ENCODE data around the gene GNL2. TPM values are rescaled to one million over a fixed set of nuclear protein-coding genes. Genes with fewer than 3 reads are reported as not detected.
A peak's percentile ranks its signal among the peaks of the same experiment; 100 is the strongest.
"Not testable (repeated sequence)": the region's sequence is repeated elsewhere in the genome, so short reads cannot be mapped to it uniquely, and the experiment has no call there.

Gene GNL2
- total and polyA plus RNA-seq, 7 donors, result 29.6 to 104 (median 51.4) TPM

DNA sequence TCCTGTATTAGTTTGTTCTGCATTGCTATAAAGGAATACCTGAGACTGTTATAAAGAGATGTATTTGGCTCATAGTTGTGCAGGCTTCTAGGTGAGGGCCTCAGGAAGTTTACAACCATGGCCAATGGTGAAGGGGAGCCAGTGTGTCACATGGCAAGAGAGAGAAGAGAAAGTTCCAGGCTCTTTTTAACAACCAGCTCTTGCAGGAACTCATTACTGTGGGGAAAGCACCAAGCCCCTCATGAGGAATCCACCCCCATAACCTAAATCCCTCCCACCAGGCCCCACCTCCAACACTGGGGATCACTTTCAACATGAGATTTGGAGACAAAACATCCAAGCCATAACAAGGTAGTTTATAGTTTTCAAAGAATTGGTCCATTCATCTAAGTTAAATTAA lies 76.1 kb downstream of the GNL2 start:
- no peak overlapping the region for H3K4me3 ChIP-seq
- peaks cover 7% of the 10 kb centered on the region for H3K4me1 ChIP-seq
- H3K9me3 ChIP-seq, result no peaks in the 10 kb centered on the region
- TF ChIP-seq, protein P1, sequence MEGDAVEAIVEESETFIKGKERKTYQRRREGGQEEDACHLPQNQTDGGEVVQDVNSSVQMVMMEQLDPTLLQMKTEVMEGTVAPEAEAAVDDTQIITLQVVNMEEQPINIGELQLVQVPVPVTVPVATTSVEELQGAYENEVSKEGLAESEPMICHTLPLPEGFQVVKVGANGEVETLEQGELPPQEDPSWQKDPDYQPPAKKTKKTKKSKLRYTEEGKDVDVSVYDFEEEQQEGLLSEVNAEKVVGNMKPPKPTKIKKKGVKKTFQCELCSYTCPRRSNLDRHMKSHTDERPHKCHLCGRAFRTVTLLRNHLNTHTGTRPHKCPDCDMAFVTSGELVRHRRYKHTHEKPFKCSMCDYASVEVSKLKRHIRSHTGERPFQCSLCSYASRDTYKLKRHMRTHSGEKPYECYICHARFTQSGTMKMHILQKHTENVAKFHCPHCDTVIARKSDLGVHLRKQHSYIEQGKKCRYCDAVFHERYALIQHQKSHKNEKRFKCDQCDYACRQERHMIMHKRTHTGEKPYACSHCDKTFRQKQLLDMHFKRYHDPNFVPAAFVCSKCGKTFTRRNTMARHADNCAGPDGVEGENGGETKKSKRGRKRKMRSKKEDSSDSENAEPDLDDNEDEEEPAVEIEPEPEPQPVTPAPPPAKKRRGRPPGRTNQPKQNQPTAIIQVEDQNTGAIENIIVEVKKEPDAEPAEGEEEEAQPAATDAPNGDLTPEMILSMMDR (IDR thresholded peaks at IDR 0.05), result no peak
- intact Hi-C loops (cut with DNase I), result no loop called here
- no peak for ATAC-seq
- H3K36me3 ChIP-seq (ENCODE audit: insufficient read depth in 1 of 2, low read depth in 1 of 2), result no peaks in the 10 kb centered on the region
- no peak overlapping the region for H3K27ac ChIP-seq
- DNase-seq, result no peak
- H3K27me3 ChIP-seq (ENCODE audit: insufficient read depth in 3 of 3, low read length in 2 of 3), result no peaks in the 10 kb centered on the region

DNA sequence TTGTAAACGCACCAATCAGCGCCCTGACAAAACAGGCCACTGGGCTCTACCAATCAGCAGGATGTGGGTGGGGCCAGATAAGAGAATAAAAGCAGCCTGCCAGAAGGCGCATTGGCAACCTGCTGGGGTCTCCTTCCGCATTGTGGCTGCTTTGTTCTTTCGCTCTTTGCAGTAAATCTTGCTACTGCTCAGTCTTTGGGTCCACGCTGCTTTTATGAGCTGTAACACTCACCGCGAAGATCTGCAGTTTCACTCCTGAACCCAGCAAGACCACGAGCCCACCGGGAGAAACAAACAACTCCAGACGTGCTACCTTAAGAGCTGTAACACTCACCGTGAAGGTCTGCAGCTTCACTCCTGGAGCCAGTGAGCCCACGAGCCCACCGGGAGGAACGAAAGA lies 76.8 kb downstream of the GNL2 start:
- H3K36me3 ChIP-seq (ENCODE audit: insufficient read depth in 1 of 2, low read depth in 1 of 2); H3K27me3 ChIP-seq (ENCODE audit: insufficient read depth in 3 of 3, low read length in 2 of 3); H3K4me1 ChIP-seq; intact Hi-C loops (cut with DNase I); H3K9me3 ChIP-seq; H3K27ac ChIP-seq; DNase-seq; ATAC-seq: not testable (repeated sequence)
- 44 to 47% (median 44%) methylated on average over 15 of the region's 15 CpGs for WGBS, 3 donors
- H3K4me3 ChIP-seq, result peak overlapping the region; percentile 18

DNA sequence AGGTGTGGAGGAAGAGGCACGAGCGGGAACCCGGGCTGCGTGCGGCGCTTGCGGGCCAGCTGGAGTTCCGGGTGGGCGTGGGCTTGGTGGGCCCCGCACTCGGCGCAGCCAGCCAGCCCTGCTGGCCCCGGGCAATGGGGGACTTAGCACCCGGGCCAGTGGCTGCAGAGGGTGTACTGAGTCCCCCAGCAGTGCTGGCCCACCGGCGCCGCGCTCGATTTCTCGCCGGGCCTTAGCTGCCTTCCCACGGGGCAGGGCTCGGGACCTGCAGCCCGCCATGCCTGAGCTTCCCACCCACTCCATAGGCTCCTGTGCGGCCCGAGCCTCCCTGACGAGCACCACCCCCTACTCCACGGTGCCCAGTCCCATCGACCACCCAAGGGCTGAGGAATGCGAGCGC lies 77.5 kb downstream of the GNL2 start:
- H3K9me3 ChIP-seq; intact Hi-C loops (cut with DNase I); H3K27ac ChIP-seq; ATAC-seq; DNase-seq; H3K36me3 ChIP-seq (ENCODE audit: insufficient read depth in 1 of 2, low read depth in 1 of 2); H3K4me3 ChIP-seq; H3K27me3 ChIP-seq (ENCODE audit: insufficient read depth in 3 of 3, low read length in 2 of 3): not testable (repeated sequence)
- H3K4me1 ChIP-seq, result peaks cover 13% of the 10 kb centered on the region
- WGBS, 3 donors, result 88 to 98% (median 88%) methylated on average over 9 to 26 of the region's 31 CpGs

DNA sequence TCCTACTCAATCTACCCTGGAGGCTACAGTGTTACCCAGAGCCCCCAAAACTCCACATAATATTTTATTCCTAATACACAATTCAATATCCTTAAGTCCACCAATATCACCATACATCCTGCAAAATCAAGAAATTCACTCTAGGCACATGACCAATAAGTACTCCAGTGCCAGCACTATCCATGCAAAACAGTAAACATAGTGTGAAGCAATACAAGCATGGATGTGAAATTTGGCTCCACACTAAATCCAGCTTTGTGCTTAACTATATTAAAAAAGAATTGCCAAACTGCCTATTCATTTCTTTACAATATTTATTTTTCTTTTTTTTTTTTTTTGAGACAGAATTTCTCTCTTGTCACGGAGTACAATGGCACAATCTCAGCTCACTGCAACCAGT lies 78.2 kb downstream of the GNL2 start:
- DNase-seq (no peak), ATAC-seq (no peak)
- intact Hi-C loops (cut with DNase I), result no loop called here
- Histone ChIP-seq H3K4me3 (no peak overlapping the region), H3K4me1 (peaks cover 14% of the 10 kb centered on the region), H3K27me3 (ENCODE audit: insufficient read depth in 3 of 3, low read length in 2 of 3) (no peaks in the 10 kb centered on the region), H3K36me3 (ENCODE audit: insufficient read depth in 1 of 2, low read depth in 1 of 2) (peaks cover 0 to 8% of the 10 kb centered on the region in 2 donors), H3K27ac (no peak overlapping the region), H3K9me3 (no peaks in the 10 kb centered on the region)
- TF ChIP-seq, protein P1 (IDR thresholded peaks at IDR 0.05), result no peak
- 91 to 100% (median 92%) methylated on average over 1 of the region's 1 CpG for WGBS, 3 donors

Other genes with a start within 250 kb of the GNL2 start
- 10 to 100 TPM in 3 of 4 donors, 1 to 10 TPM in 1; 1.9 to 30.2 (median 15.6) TPM for gene ZC3H12A, start 121.4 kb downstream of the GNL2 start, total RNA-seq
- 10 to 100 TPM in 1 of 3 donors, 1 to 10 TPM in 2; 3.2 to 23.3 (median 3.7) TPM for gene ZC3H12A, start 121.4 kb downstream of the GNL2 start, polyA plus RNA-seq
- gene MEAF6, start 81.2 kb downstream of the GNL2 start, total RNA-seq, result 10 to 100 TPM; 27.2 to 35.5 (median 33.0) TPM
- 100 to 1,000 TPM in 1 of 3 donors, 10 to 100 TPM in 2; 33.8 to 109 (median 43.1) TPM for gene MEAF6, start 81.2 kb downstream of the GNL2 start, polyA plus RNA-seq
- gene SNIP1, start 41.6 kb downstream of the GNL2 start, total RNA-seq, result 10 to 100 TPM in 1 of 4 donors, 1 to 10 TPM in 3; 8.1 to 11.9 (median 9.3) TPM
- 1 to 10 TPM; 4.1 to 8.0 (median 7.4) TPM for gene SNIP1, start 41.6 kb downstream of the GNL2 start, polyA plus RNA-seq
- 1 to 10 TPM; 1.2 to 2.0 (median 1.3) TPM for gene DNALI1, start 39.0 kb downstream of the GNL2 start, total RNA-seq
- gene DNALI1, start 39.0 kb downstream of the GNL2 start, polyA plus RNA-seq, result 1 to 10 TPM in 2 of 3 donors, under 1 TPM in 1; 0.82 to 2.1 (median 1.1) TPM
- gene RSPO1, start 39.0 kb upstream of the GNL2 start, total RNA-seq, result not detected
- gene RSPO1, start 39.0 kb upstream of the GNL2 start, polyA plus RNA-seq, result under 1 TPM in 1 of 3 donors, not detected in 2; 0.01 TPM
- under 1 TPM; 0.10 to 0.67 (median 0.14) TPM for gene CDCA8, start 96.6 kb upstream of the GNL2 start, total RNA-seq
- gene CDCA8, start 96.6 kb upstream of the GNL2 start, polyA plus RNA-seq, result under 1 TPM; 0.23 to 0.78 (median 0.66) TPM
- not detected for gene EPHA10, start 169.2 kb upstream of the GNL2 start, total RNA-seq
- under 1 TPM in 1 of 3 donors, not detected in 2; 0.05 TPM for gene EPHA10, start 169.2 kb upstream of the GNL2 start, polyA plus RNA-seq
- 1 to 10 TPM; 2.1 to 3.4 (median 2.7) TPM for gene MANEAL, start 197.9 kb upstream of the GNL2 start, total RNA-seq
- 1 to 10 TPM; 3.7 to 4.3 (median 4.0) TPM for gene MANEAL, start 197.9 kb upstream of the GNL2 start, polyA plus RNA-seq
- 10 to 100 TPM; 26.6 to 32.1 (median 28.1) TPM for gene C1orf122, start 211.9 kb upstream of the GNL2 start, total RNA-seq
- gene C1orf122, start 211.9 kb upstream of the GNL2 start, polyA plus RNA-seq, result 100 to 1,000 TPM in 1 of 3 donors, 10 to 100 TPM in 2; 52.2 to 109 (median 73.6) TPM
- gene YRDC, start 212.3 kb upstream of the GNL2 start, total RNA-seq, result 10 to 100 TPM in 2 of 4 donors, 1 to 10 TPM in 2; 3.4 to 12.5 (median 10.2) TPM
- gene YRDC, start 212.3 kb upstream of the GNL2 start, polyA plus RNA-seq, result 10 to 100 TPM; 11.3 to 36.0 (median 13.4) TPM